ENCODE measurements around the gene UFD1.

DNA sequence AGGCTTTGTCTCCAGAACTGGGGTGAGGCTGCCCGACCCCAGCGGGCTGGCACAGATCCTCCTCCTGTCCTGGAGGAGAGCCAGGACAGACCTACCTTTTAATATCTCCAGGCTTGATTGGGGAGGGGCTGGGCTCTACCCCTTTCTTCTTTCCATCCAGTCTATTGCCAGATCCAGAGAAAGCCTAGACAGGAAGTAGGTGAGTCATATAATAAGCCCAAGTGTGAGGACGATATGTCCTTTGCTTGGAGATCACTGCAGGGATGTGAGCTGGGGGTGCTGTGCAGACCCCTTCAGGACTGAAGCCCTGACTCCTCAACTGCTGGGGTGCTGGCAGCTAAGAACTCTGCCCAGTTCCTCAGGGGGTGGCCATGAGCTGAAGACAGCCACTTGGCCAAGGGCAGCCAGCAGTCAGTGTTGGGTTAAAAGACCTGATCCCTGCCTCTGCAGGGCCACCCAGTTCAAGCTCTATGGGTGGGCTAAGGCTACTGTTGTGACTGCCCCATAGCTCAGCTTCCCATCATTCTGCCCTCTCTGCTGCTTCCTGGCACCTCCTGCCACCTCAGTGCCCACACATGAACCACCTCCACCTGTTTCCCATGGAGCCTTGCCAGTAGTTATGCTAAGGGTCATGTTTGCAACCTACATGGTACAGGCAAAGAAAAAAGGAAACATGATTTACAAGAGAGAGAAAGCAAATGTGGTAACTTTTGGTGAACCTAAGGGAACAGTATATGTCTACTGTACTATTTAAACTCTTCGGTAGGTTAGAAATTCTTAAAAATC lies 23.2 kb downstream of the UFD1 start:
- TF ChIP-seq POLR2A (IDR thresholded peaks at IDR 0.05; ENCODE audit: low read length) (no peak), GATA1 (IDR thresholded peaks at IDR 0.05; ENCODE audit: low read depth, low read length) (no peak)
